WTC11 (cell line): Measurements from ENCODE around the gene LDLRAD2. TPM values are rescaled to one million over a fixed set of nuclear protein-coding genes. Genes with fewer than 3 reads are reported as not detected.

ENCODE experiments used
- ATAC-seq: fragments of 200-7000 bp; cut with Tn5 transposase; 2 replicates; pipeline ENCODE4 v1.10.0; 2021; ENCODE audit warnings: mild to moderate bottlenecking, moderate library complexity
- CTCF ChIA-PET: fragments of 300-600 bp; sonication (Branson Sonifier 250); formaldehyde crosslinking; loops from one replicate; lab custom pipeline; 2021; ENCODE audit warnings: antibody characterized with exemption; lab: Charles Lee
- POLR2A ChIA-PET: fragments of 350-600 bp; sonication (Branson Sonifier 250); formaldehyde crosslinking; loops from one replicate; lab custom pipeline; 2021; ENCODE audit warnings: antibody characterized with exemption; lab: Charles Lee
- DNase-seq: peaks from one replicate; pipeline ENCODE4 v3.0.0; 2021; ENCODE audit warnings: low spot score
- H3K27ac Mint-ChIP-seq: 2 replicates; pipeline ENCODE4 v1.8.0; 2021; ENCODE audit warnings: mixed read lengths
- H3K27me3 Mint-ChIP-seq: 2 replicates; pipeline ENCODE4 v1.8.0; 2021; ENCODE audit warnings: low read depth, mild to moderate bottlenecking, moderate library complexity, mixed read lengths
- H3K36me3 Mint-ChIP-seq: 2 replicates; pipeline ENCODE4 v1.8.0; 2021; ENCODE audit warnings: mixed read lengths
- H3K4me1 Mint-ChIP-seq: 2 replicates; pipeline ENCODE4 v1.8.0; 2022; ENCODE audit warnings: mixed read lengths
- H3K4me3 Mint-ChIP-seq: 2 replicates; pipeline ENCODE4 v1.8.0; 2021; ENCODE audit warnings: mild to moderate bottlenecking, moderate library complexity, mixed read lengths
- H3K9me3 Mint-ChIP-seq: 2 replicates; pipeline ENCODE4 v1.8.0; 2021; ENCODE audit warnings: mixed read lengths
- AR ChIP-seq: fragments of 250-450 bp; sonication (Bioruptor Pico); IDR thresholded peaks from 2 replicates; pipeline ENCODE4 v1.9.0; 2021; ENCODE audit warnings: mild to moderate bottlenecking
- ATF2 ChIP-seq: sonication (generic); formaldehyde crosslinking; IDR thresholded peaks from 2 replicates; pipeline ENCODE4 v1.8.1; 2022; ENCODE audit warnings: low read depth, missing genetic modification reagents, borderline replicate concordance
- E2F5 ChIP-seq: sonication (generic); formaldehyde crosslinking; IDR thresholded peaks from 2 replicates; pipeline ENCODE4 v1.8.1; 2022; ENCODE audit warnings: mild to moderate bottlenecking, moderate library complexity, missing genetic modification reagents
- MAX ChIP-seq: sonication (generic); formaldehyde crosslinking; IDR thresholded peaks from 2 replicates; pipeline ENCODE4 v1.8.0; 2022; ENCODE audit warnings: mild to moderate bottlenecking, missing genetic modification reagents
- RORB ChIP-seq: fragments of 250-450 bp; sonication (Bioruptor Pico); IDR thresholded peaks from 2 replicates; pipeline ENCODE4 v1.9.0; 2021; ENCODE audit warnings: mild to moderate bottlenecking
- ZBTB21 ChIP-seq: sonication (generic); formaldehyde crosslinking; IDR thresholded peaks from 2 replicates; pipeline ENCODE4 v1.8.1; 2023; ENCODE audit warnings: mild to moderate bottlenecking, missing genetic modification reagents, borderline replicate concordance
- ZNF138 ChIP-seq: sonication (generic); formaldehyde crosslinking; conservative IDR thresholded peaks from 2 replicates; pipeline ENCODE4 v1.8.1; 2022; ENCODE audit warnings: mild to moderate bottlenecking, moderate library complexity, missing genetic modification reagents
- ZNF219 ChIP-seq: sonication (generic); formaldehyde crosslinking; IDR thresholded peaks from 2 replicates; pipeline ENCODE4 v1.8.0; 2023; ENCODE audit warnings: missing genetic modification reagents, mild to moderate bottlenecking, borderline replicate concordance
- ZNF425 ChIP-seq: fragments of 250-450 bp; sonication (Bioruptor Pico); conservative IDR thresholded peaks from 2 replicates; pipeline ENCODE4 v1.9.0; 2021; ENCODE audit warnings: mild to moderate bottlenecking
- ZNF512 ChIP-seq: sonication (generic); formaldehyde crosslinking; IDR thresholded peaks from 2 replicates; pipeline ENCODE4 v1.8.1; 2022; ENCODE audit warnings: missing genetic modification reagents, borderline replicate concordance
- total RNA-seq: library from RNA; stranded (reverse); gene quantifications from 3 replicates; pipeline ENCODE4 v1.2.3, GENCODE V29; 2021

Gene LDLRAD2
- total RNA-seq, 1 experiment from 2014 or later: 0.63 TPM

- no peak for TF ChIP-seq ZNF512 (CRISPR knock-in tag)
- TF ChIP-seq, all 79 proteins: peak for 0
Observed at GRCh38 chr1:21786640-21787039, 25.4 kb upstream of the LDLRAD2 start (continued).

GRCh38 chr1:21793104-21793503 is 19.0 kb upstream of the LDLRAD2 start:
- no peak overlapping the region for H3K27ac Mint-ChIP-seq
- peaks cover 8% of the 10 kb centered on the region for H3K36me3 Mint-ChIP-seq
- H3K4me3 Mint-ChIP-seq: no peak overlapping the region
- H3K27me3 Mint-ChIP-seq: peaks cover 4% of the 10 kb centered on the region; the same call in 1 of the 2 replicates
- ChIA-PET CTCF (no interaction called here), POLR2A (no interaction called here)
- DNase-seq (no peak), ATAC-seq (no peak)
- TF ChIP-seq ATF2 (no peak), MAX (CRISPR knock-in tag) (no peak), ZNF425 (no peak), ZNF219 (CRISPR knock-in tag) (no peak), ZBTB21 (CRISPR knock-in tag) (no peak)
- H3K4me1 Mint-ChIP-seq: peaks cover 7% of the 10 kb centered on the region
- peaks cover 12% of the 10 kb centered on the region for H3K9me3 Mint-ChIP-seq

GRCh38 chr1:21794656-21795055 is 17.4 kb upstream of the LDLRAD2 start:
- peaks cover 4% of the 10 kb centered on the region for H3K27me3 Mint-ChIP-seq
- no peak overlapping the region for H3K4me3 Mint-ChIP-seq
- ATAC-seq (no peak), DNase-seq (no peak)
- ChIA-PET POLR2A (interaction anchor here (1.1 kb wide), 1 partner anchor 12 kb away, joined by 3 read pairs; no protein-coding TSS in a partner anchor), CTCF (no interaction called here)
- peaks cover 12% of the 10 kb centered on the region for H3K9me3 Mint-ChIP-seq
- H3K4me1 Mint-ChIP-seq: peaks cover 6% of the 10 kb centered on the region
- H3K27ac Mint-ChIP-seq: no peak overlapping the region
- peaks cover 8% of the 10 kb centered on the region for H3K36me3 Mint-ChIP-seq
- TF ChIP-seq ZNF138: no peak
- TF ChIP-seq E2F5 (CRISPR knock-in tag): no peak

GRCh38 chr1:21795075-21795474 is 17.0 kb upstream of the LDLRAD2 start:
- no peak overlapping the region for H3K4me3 Mint-ChIP-seq

More at GRCh38 chr1:21795075-21795474, 17.0 kb upstream of the LDLRAD2 start:
- Mint-ChIP-seq H3K27ac (no peak overlapping the region), H3K27me3 (peaks cover 4% of the 10 kb centered on the region), H3K4me1 (peaks cover 2% of the 10 kb centered on the region), H3K9me3 (peaks cover 12% of the 10 kb centered on the region), H3K36me3 (peaks cover 8% of the 10 kb centered on the region)
- POLR2A ChIA-PET: interaction anchor here (1.1 kb wide), 1 partner anchor 13 kb away, joined by 3 read pairs; no protein-coding TSS in a partner anchor
- TF ChIP-seq RORB (CRISPR knock-in tag) (no peak), AR (CRISPR knock-in tag) (no peak)
- DNase-seq: no peak
- CTCF ChIA-PET: no interaction called here
- ATAC-seq: no peak
